Umbilical cord (tissue), 2 donors: ENCODE results near the gene CD160. TPM values are rescaled to one million over a fixed set of nuclear protein-coding genes. Genes with fewer than 3 reads are reported as not detected.
A peak's percentile ranks its signal among the peaks of the same experiment; 100 is the strongest.
"Not testable (repeated sequence)": the region's sequence is repeated elsewhere in the genome, so short reads cannot be mapped to it uniquely, and the experiment has no call there.

Experiments used
- DNase-seq: peaks from one replicate; pipeline ENCODE4 v3.0.0-alpha.2; 2015; ENCODE audit warnings: low spot score
- total RNA-seq: library from RNA; depleted of rRNA; stranded (reverse); fragments of >200 nt; gene quantifications from one replicate; pipeline ENCODE4 v1.2.3, GENCODE V29; 2014; ENCODE audit warnings: low replicate concordance; ENCODE audit not compliant: insufficient read depth

CD160 gene
- total RNA-seq, 1 donor from 2014 or later, result 6.5 TPM

GRCh38 chr1:145758575-145758974, 39.3 kb downstream of the CD160 start:
- DNase-seq, result no peak

- no peak for DNase-seq
These were observed 40.4 kb downstream of the CD160 start for GRCh38 chr1:145759721-145760120.

- DNase-seq, result not testable (repeated sequence)
These were observed 41.2 kb downstream of the CD160 start for GRCh38 chr1:145760395-145760949.

- not testable (repeated sequence) for DNase-seq
These were observed 42.2 kb downstream of the CD160 start for GRCh38 chr1:145761498-145761897.

GRCh38 chr1:145762001-145762400, 42.7 kb downstream of the CD160 start:
- DNase-seq, result not testable (repeated sequence)

- DNase-seq, result not testable (repeated sequence)
These were observed 45.1 kb downstream of the CD160 start for GRCh38 chr1:145764231-145764940.

GRCh38 chr1:145765127-145765526, 45.8 kb downstream of the CD160 start:
- not testable (repeated sequence) for DNase-seq

- DNase-seq, result not testable (repeated sequence)
These were observed 46.5 kb downstream of the CD160 start for GRCh38 chr1:145765585-145766360.

- DNase-seq, result not testable (repeated sequence)
These were observed 47.6 kb downstream of the CD160 start for GRCh38 chr1:145766926-145767325.

GRCh38 chr1:145768004-145768403, 48.7 kb downstream of the CD160 start:
- DNase-seq, result not testable (repeated sequence)

- DNase-seq, result no peak
These were observed 51.8 kb downstream of the CD160 start for GRCh38 chr1:145771056-145771455.

GRCh38 chr1:145773423-145773822, 54.1 kb downstream of the CD160 start:
- DNase-seq, result no peak

GRCh38 chr1:145777357-145778145, 58.3 kb downstream of the CD160 start:
- DNase-seq, result no peak

- DNase-seq, result no peak
These were observed 58.8 kb downstream of the CD160 start for GRCh38 chr1:145778146-145778540.

- peak; percentile 15 for DNase-seq
These were observed 63.2 kb downstream of the CD160 start for GRCh38 chr1:145782272-145783099.

GRCh38 chr1:145784409-145784808, 65.1 kb downstream of the CD160 start:
- no peak for DNase-seq

GRCh38 chr1:145785547-145785946, 66.2 kb downstream of the CD160 start:
- no peak for DNase-seq

- no peak for DNase-seq
These were observed 67.0 kb downstream of the CD160 start for GRCh38 chr1:145786271-145786670.

- no peak for DNase-seq
These were observed 69.3 kb downstream of the CD160 start for GRCh38 chr1:145788580-145788979.
